GM21381 (cell line): ENCODE results near the gene NME4.
"Not testable (repeated sequence)": the region's sequence is repeated elsewhere in the genome, so short reads cannot be mapped to it uniquely, and the experiment has no call there.

Source experiments
- ATAC-seq: cut with Tn5 transposase; IDR thresholded peaks from one replicate; pipeline ENCODE4 v1.9.1; 2021; ENCODE audit warnings: mild to moderate bottlenecking, moderate library complexity; ENCODE audit not compliant: unreplicated experiment

The NME4 gene

DNA sequence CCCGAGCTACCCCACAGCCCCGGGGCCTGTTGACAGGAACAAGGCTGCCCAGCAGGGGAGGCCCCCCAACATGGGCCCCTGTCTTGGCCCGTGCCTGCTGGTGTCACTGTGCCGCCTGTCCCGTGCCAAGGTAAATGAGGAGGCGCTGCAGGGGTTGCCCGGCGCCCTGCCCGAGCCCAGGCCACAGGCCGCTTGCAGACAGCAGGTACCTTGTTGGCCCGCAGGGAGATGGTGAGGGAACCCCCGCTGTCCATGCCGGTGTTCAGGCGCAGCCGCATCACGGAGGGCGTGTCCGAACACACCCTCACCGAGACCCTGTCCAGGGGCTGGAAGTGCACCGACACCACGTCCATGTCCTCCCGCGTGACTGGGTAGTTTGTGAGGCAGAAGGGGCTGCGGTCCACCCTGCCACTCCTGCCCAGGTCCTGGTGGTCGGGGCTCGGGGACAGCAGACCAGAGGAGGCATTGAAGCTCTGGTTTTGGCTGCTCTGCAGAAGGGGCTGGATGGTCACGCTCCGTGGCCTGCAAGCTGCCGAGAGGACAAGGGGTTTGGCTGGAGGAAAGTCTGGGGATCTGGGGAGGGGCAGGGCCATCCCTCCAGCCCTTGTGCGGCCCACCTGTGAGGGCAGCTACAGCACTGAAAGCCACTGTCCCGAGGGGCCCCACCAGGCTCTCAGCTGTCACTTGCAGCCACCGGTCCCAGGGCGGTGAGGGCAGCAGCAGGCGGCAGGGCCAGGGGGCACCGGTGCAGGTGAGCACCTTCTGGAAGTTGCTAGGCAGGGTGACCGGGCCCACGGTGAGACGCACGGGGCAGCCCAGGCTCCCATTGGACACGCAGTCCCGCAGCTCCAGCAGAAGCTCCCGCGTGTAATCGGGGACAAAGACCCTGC lies 20.8 kb upstream of the NME4 start:
- no peak for ATAC-seq

DNA sequence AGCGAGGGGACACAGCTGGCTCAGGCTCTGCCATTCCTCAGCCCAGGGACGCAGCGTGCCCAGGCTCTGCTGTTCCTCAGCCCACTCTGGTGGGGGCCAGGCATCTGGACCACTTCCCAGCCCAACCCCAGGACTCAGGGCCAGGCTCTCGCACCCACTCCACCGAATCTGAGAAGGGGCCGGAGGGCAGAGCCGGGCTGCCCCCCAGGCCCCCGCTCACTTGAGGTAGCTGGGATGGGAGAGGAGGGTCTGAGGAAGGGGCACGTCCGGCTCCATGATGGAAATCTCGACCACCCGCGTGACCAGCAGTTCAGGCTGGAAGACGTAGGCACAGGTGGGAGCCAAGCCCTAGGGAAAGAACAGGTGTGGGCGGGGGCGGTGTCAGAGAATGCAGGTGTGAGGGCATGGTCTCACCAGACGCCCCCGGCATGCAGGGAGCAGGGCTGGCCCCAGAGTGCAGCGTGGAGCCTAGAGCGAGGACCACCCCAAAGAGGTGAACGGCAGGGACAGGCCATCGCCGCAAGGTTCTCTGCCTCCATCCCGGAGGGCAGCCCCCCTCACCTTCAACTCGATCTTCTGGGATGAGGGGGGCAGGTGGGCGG lies 20.1 kb upstream of the NME4 start:
- no peak for ATAC-seq

DNA sequence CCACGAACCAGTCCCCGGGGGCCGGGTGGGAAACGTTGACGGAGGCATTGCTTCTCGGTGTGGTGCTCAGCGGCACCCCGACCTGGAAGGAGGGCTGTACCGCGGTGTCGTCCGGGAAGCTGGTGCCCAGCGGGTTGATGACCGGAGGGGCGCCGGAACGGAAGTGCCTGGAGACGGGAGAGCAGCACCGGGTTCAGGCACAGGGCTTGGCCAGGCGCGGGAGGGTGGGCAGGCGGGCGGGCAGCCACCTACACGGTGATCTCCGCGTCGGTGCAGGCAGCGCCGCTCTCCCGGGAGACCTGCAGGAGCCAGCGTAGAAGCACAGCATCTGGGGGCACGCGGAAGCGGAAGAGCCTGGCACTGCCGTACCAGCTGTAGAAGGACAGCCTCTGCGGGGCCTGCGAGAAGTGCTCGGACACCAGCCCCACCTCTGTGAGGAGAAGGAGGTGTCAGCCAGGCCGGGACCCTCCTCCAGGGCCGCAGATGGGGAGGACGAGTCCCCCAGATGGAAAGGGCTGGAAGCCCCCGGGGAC lies 19.5 kb upstream of the NME4 start:
- no peak for ATAC-seq

DNA sequence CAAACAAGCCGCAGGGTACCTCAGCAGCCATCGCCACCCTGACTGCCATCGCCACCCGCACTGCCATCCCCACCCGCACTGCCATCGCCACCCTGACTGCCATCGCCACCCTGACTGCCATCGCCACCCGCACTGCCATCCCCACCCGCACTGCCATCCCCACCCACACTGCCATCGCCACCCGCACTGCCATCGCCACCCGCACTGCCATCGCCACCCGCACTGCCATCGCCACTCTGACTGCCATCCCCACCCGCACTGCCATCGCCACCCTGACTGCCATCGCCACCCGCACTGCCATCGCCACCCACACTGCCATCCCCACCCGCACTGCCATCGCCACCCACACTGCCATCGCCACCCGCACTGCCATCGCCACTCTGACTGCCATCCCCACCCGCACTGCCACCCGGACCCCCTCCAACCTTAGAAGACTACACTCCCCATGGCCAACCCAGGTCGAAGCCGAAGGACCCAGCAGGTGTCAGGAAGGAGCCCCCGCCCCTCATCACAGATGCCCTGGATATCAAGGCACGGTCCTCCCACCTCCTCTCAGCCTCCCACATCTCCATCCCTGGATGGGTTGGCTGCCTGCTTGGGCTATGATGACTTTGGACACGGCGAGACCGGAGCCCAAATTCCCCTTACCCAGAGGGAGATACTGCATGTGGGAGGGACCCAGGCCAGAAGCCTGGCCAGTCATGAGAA lies 18.7 kb upstream of the NME4 start:
- not testable (repeated sequence) for ATAC-seq

GRCh38 chr16:378821-379182 lies 18.2 kb upstream of the NME4 start:
- ATAC-seq: no peak

- ATAC-seq: no peak
Observed at GRCh38 chr16:379183-379960, 17.6 kb upstream of the NME4 start.

DNA sequence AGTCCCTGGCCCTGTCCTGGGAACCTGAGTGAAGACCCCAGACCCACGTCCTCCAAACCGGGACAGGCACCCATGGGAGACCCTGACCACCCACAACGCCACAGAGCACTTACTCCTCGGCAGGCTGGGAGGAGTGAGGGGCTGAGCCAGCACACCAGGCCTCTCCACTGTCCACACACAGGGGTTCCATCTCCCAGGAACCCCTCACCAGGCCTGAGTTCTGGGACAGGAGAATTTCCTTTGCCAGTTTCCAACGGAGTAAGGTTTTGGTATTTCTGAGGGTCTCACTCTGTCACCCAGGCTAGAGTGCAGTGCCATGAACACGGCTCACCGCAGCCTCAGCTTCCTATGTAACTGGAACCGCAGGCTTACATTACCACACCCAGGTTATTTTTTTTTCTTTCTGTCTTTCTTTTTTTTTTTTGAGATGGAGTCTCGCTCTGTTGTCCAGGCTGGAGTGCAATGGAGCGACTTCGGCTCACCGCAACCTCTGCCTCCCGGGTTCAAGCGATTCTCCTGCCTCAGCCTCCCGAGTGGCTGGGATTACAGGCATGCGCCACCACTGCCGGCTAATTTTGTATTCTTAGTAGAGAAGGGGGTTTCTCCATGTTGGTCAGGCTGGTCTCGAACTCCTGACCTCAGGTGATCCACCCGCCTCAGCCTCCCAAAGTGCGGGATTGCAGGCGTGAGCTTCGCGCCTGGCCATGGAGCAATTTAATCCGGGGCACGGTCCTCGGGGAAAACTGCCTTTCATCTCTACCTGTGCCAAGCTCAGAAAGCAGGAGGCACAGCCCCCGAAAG lies 16.8 kb upstream of the NME4 start:
- ATAC-seq: no peak

- no peak for ATAC-seq
Observed at GRCh38 chr16:380762-381011, 16.3 kb upstream of the NME4 start.

GRCh38 chr16:381012-381788 lies 15.8 kb upstream of the NME4 start:
- ATAC-seq: peak; percentile 17

- peak; percentile 61 for ATAC-seq
Observed at GRCh38 chr16:381789-382717, 14.9 kb upstream of the NME4 start, which contains the start of gene PGAP6. Gene PGAP6, minus strand, starts transcription at chr16:381978. Its CDS starts 157 bp downstream, at chr16:381821.

DNA sequence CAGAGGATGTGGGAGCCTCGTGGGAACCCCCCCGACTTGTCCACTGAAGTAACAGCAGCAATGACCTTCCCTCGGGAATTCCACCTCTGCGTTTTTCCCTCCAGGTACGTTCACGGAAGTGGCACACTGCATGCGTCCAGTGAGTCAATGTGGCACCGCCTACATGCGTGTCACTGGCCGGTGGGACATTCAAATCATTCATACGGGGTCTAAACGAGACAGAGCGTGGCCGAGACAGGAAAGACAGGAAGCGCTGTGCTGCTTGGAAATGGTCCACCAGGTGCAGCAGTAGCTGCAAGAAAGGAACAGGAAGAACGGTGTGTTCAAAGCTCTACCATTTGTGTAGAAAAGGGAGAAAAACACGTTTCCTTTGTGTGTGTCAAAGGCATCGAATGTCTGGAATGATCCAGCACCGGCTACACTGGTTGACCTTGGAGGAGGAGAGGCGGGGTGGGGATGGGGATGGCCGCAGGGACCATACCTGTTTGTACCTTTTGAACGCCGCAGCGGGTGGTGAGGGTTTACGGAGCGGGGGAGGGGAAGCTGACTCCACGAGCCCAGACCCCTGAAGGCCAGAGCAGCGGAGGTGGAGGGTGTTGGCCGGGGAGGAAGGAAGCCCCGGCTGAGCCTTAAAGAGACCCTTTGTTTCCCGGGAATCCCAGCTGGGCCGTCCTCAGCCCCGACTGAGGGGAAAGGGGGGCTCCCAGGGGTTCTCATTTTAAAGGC lies 13.5 kb upstream of the NME4 start:
- peak; percentile 30 for ATAC-seq

- ATAC-seq: no peak
Observed at GRCh38 chr16:386641-387156, 10.3 kb upstream of the NME4 start.

DNA sequence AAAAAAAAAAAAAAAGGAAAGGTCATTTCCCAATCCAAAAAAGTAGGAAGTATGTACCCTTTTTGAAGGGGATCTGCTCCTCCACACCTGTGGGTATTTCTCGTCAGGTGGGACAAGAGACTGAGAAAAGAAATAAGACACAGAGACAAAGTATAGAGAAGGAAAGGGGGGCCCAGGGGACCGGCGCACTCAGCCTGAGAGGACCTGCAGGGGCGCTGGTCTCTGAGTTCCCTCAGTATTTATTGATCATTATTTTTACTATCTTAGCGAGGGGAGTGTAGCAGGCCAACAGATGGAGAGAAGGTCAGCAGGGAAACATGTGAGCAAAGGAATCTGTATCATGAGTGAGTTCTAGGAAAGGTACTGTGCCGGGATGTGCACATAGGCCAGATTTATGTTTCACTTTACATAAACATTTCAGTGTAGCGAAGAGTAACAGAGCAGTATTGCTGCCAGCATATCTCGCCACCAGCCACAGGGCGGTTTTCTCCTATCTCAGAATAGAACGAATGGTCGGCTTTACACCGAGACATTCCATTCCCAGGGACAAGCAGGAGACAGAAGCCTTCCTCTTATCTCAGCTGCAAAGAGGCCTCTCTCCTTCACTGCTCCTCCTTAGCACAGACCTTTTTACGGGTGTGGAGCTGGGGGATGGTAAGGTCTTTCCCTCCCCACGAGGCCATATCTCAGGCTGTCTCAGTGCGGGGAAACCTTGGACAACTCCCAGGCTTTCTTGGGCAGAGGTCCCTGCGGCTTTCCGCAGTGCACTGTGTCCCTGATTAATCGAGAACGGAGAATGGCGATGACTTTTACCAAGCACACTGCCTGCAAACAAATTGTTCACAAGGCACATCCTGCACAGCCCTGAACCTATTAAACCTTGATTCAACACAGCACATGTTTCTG lies 9.0 kb upstream of the NME4 start:
- not testable (repeated sequence) for ATAC-seq

GRCh38 chr16:389352-389751 lies 7.6 kb upstream of the NME4 start:
- ATAC-seq: no peak

GRCh38 chr16:391885-392335 lies 5.1 kb upstream of the NME4 start:
- no peak for ATAC-seq

GRCh38 chr16:392450-393030 lies 4.5 kb upstream of the NME4 start:
- ATAC-seq: no peak
